HCEC 1CT (cell line): ENCODE data around the gene CDS2.

Experiments used
- DNase-seq: peaks from one replicate; pipeline ENCODE4 v3.0.0-alpha.2; 2017

Gene CDS2

DNA sequence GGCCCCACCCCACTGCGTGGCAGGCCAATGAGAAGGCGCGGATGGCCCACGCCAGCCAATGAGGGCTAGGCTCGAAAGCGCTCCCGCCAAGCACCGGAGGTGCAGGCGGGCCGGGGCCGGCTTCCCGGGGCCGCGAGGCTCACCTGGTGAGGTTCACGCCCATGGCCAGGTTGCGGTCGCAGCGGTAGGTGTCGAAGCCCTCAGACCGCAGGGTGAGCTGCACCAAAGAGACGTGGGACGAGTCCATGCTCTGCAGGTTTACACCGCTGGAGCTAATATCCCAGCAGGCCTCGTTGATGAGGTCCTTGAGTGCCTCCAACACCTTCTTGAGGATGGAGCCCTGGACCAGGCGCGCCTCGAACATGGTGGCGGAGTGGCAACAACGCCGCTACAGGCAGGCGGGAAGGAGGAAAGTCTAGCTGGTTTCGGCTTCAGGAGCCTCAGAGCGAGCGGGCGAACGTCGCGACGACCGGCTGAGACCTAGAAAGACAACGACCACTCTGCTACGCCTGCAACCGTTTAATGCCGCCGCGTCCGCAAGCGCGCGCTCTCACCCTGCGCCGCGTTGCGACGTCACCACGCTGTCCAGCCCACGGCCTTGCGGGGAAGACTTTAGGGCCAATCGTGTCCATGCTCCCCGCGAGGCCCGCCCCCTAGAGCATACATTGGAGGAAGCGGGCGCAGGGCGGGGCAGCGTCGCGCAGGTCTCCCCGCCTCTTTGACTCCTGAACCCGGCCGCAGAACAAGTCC, 7.2 kb upstream of the CDS2 start, which contains the start of gene PCNA:
PCNA (minus strand) TSS at position 524 of the 750 bp plus-strand sequence; CDS start at position 364, 160 bp downstream.
- DNase-seq = peak; percentile 98

DNA sequence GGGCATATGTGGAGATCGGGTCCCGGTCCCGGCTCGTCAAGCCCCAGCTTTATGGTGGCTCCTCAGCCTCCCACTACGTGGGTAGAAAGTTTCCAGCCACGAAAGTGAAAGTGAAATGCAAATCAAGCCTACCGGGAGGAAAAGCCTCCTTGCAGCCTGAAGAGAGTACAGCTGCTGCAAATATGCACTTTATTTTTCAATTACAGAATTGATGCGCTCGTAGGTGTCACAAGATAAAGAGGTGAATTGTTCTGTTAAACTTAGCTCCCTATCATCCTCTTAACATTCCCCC, 6.7 kb upstream of the CDS2 start:
- DNase-seq = no peak

DNA sequence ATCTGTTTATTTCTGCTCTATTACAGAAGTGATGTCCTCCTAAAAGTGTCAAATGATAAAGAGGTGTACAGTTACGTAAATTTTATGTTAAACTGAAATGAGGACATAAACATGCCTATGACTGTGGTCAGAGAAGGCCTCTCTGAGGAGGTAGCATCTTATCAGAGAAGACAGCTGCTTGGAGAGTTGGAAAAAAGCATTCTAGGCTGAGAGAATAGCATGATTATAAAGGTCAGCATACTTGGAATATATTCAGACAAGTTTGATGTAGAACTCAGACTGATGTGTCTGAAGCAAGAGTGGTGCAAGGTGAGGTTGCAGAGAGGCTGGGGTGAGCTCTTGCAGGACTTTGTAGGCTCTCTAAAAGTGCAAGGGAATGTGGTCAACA, 3.9 kb upstream of the CDS2 start:
- no peak for DNase-seq

DNA sequence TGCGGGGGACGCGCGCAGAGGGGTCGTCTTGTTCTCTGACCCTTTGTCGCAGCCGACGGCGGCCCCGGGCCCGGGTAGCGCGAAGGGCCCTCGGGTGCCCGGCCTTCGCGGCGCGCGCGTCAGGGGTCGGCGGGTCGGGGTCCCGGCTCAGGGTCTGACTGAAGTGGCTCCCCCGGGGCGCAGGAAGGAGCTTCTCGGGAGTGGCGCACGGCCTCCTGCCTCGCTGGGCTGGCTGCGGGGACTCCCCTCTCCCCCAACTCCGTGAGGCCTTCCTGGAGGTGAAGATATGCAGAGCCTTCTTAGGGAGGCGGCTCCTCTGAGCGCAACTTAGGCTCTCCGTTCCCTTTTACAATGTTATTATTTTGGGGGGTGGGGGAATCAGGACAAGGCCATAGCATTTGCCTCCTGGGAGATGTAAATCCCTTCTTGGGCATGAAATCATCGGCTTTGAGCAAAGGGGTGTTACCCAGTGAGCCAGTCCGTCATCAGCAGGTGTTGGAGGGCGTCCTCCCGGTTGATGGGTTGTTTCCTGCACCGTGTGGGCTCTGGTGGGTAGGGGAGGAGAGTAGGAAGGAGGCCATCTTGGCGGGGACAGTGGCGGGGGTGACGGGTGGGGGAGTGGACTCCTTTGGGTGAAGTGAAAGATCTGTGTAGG, 523 bp downstream of the CDS2 start:
- peak; percentile 22 for DNase-seq

DNA sequence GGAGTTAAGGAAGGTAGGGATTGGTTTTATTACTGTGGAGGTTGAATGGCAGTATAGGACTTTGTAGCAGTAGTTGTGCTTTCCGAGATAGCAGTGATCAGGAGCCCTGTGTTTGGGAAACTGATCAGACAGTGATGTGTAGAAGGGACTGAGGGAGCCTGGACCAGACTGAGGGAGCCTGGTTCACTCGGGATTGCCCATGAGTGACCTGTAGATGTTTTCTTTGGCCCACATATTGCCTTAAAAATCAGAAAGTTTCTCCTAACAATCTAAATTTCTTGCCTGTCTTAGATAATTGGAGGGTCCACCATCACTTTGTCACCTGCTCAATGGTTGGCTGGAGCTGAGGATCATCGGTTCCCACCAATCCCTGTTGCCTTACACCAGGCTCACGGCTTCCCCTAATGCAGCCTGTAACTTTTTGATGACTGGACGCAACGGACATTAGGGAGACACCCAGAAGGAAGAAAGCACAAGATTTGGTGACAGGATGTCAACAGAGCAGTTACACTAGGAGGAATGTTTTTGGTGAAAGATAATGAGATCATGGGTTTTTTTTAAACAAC, 1.1 kb downstream of the CDS2 start:
- no peak for DNase-seq

DNA sequence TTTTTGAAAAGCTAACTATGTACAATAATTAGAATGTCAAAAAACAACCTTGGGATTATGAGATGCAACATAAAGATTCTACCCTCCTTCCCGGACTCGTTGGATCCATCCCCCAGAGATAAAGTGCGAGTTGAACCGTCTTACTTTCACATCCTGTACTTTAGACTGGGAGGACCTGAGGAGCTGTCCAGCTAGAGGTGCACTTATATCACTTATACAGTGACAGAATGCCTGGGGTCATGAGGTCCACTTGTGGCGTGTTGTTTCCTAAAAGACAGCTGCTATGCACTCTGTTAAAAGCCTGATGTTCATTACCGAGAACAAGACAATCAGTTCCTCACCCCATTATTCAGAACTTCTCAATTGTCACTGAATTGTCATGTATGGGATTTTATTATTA, 2.1 kb downstream of the CDS2 start:
- DNase-seq = no peak

DNA sequence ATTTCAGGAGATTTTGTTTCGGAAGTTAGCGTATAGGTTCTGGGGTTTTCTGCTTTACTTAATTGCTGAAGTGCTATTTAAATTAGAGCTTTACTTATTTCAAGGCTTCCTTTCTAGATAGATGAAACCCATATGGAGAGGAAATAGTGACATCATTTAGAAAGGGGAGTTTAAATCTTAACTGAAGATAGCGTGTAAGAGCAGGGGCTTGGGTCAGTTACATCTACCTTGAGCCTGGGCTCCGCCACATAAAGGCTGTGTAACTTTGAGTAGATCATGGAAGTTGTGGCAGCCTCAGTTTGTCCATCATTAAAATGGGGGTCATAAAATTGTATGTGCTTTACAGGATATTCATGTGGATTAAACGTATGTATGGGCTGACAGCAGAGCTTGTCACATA, 4.7 kb downstream of the CDS2 start:
- DNase-seq = no peak

DNA sequence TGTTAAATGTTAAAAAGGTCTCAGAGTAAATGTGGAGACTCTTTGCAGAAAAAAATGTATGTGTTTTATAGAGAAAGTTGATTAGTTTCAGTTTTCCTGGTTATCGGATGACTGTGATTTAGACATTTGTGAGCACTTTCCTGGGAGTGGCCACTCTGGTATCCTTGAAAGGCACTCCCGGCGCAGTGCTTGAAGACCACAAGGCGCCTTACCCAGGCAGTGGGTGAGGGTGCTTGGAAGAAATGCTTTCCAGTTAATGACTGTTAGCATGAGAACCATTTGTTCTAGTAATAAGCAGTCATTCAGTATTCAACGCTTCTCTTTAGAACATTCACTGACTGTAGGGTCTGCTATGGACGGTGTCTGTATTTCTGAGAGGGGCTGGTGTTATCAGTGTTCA, 7.2 kb downstream of the CDS2 start:
- DNase-seq = no peak

DNA sequence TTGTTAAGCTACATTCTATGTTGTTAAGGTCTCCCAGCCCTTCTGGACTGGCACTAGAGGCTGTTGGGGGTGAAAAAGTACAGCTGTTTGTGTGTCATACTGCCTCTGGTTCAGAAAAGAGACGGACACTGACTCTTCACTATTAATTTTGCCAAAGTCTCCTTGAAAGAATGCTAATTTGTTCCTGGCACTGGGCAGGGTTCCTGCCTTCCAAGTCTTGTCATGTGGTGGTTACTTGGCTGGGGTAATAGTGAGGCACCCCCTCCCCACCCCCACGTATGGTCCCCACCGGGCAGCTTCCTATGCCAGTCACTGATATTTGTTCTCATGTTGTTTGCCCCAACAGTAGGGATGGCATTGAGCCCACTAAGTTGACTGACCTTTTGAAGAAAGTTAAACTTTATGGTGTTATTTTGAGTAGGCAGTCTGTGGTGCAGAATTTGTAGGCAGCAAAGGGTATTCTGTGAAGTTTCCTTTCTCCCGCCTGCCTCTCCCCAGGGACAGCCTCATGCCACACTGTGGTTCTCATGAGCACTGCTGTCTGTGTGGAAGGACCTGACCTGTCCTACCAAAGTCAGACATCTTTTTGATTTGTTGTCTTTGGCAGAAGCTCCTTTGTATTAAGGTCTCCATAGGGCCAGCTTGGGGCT, 8.7 kb downstream of the CDS2 start:
- no peak for DNase-seq

DNA sequence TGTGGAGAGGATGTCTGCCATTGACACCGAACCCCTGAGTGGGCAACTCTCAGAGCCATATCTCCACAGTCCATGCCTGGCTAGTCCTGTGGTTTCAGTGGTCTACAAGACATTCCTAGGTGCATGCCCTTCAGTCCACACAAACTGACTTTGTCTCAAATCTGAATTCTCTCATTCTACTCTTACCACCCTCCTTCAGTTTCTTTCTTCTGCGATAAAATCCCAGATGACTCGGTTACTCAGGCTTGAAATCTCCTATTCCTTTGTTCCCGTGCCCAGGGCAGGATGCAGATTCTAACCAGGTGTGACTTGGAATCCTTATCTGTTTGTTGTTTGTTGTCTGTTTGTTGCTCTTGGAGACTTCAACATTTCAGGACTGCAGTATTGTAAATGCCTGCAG, 9.3 kb downstream of the CDS2 start:
- no peak for DNase-seq

DNA sequence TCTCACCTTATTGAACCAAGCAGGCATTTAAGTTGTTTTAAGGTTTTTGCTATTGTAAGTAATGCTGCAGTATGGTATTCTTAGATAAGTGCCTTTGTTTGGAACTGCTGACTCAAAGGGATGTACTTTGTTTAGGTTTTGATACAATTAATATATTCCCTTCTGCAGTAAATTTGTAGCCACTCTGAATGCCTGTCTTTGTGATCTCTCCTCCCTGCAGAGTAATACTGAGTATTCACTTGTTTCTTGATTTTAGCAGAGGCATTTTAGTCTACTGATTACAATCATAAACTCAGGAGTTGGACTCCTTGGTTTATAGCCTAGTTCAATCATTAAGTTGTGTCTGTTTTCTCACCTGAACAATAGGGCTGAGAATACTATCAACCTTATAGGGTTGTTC, 13.4 kb downstream of the CDS2 start:
- no peak for DNase-seq

DNA sequence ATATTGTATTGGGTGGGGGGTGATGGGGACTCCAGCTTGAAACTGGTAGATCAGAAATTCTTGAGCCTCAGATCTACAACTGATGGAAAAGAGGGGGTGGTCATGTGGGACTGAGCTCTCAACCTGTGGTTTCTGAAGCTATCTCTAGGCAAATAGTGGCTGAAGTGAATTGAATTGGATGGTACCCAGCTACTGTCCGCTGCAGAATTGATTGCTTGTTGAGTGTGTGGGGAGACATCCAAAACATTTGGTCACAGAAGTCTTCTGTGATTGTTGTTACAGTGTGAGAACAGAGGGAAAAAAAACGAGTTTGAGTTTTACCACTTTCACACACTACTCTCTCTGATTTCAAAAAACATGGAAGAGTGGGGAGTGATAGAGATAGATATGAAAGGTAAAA, 14.8 kb downstream of the CDS2 start:
- no peak for DNase-seq

DNA sequence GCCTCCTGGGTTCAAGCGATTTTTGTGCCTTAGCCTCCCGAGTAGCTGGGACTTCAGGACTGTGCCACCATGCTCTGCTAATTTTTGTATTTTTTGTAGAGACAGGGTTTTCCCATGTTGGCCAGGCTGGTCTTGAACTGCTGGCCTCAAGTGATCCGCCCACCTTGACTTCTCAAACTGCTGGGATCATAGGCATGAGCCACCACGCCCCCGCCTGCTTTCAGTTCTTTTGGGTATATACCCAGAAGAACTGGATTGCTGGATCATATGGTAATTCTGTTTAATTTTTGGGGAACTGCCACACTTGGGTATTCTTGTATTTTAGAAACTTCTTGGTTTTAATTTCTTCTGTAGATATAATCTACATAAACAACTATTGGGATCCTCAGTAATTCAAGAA, 17.0 kb downstream of the CDS2 start:
- no peak for DNase-seq

DNA sequence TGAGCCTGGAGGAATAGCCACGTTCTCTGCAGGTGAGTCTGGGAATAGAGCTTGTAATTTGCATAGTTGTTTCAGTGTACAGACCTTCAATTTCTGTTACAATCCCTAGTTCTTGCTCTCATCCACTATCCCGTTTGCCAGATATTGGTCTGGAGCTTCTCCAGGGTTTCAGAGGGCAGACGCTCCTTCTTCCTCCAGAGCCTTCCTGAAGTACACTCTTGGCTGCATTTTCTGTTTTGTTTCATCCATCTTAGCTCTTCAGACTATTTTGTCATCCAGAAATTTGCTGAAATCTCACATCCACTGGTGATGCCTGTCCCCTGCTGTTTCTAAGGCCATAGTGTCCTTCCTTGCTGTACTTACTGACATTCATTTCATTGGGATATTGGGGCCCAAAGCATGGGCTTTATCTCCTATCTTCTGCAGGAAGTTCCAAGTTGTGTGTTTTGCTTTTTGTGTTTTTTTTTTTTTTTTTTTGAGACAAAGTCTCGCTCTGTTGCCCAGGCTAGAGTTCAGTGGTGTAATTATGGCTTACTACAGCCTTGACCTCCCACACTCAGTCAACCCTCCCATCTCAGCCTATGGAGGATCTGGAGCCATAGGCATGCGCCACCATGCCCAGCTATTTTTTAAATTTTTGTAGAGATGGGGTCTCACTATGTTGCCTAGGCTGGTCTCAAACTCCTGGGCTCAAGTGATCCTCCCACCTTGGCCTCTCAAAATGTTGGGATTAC, 18.7 kb downstream of the CDS2 start:
- no peak for DNase-seq

DNA sequence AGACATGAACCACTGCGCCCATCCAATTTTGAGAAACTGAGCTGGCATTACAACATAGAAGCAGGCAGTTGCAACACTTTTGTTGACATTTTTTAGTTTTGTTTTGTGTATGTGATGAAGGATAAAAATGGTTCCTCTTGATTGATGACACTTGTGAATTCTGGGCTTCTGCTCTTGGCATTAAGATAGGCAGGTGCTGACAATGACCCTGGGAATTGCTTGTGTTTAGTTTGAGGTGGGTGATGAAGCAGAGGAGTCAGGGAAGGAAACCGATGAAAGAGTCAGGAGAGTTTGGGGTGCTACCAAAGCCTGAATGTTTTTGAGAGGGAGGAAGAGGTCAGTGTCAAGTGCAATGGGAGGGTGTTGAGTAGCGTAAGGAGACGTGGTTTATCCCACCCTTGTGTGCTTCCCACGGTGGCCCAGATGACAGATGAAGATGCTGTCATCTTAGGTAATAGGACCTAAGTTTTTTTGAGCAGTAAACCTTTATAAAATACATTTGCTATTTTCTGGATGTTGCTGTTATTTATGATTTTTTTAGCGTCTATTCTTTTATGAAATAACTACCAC, 19.4 kb downstream of the CDS2 start:
- DNase-seq = no peak

DNA sequence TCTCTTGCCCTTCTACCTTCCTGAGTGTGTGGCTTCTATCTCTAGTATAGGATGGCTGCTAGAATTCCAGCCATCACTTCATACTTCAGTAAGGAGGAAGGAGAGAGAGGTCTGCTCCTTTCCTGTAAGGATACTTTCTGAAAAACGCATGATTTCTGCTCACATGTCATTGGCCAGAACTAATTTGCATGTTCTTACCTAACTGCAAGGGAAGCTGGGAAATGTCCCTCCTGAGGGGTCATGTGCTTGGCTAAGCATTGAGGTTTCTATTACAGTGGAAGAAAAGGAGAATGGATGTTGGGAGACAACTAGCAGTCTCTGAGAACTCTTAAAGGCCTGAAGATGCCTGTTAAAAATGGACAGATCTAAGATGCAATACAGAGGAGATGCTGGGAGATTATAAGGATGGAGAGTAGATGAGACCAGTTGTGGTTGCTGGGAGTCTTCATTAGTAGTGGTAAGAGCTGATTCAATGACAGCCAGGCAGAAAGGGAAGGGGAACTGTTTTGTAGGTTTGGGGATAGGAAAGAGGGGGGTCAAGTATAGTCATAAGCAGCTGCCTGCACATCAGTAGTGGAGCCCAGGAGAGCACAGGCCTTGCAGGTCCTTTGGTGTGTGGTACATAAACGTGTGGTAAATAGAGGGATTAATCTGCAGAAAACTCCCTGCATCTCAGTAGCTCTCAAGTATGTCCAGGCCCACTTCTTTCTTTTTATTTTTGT, 20.2 kb downstream of the CDS2 start:
- no peak for DNase-seq

DNA sequence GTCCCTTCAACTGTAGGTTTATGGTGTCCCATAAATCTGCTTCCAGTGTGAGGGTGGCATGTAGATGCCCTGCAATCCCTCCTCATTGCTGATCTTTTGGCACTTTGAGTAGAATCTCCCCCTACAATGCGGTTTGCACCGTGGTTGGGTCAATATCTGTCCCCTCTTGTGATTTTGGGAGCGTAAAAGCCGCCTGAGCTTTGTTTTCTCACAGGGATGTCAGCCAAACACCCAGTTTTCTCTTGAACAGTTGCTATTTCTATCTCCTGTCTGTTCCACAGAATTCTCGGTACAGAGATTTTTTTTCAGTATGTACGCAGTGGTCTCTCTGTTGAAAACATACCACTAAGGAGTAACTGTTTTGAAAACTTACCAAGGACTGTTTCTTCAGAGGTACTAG, 21.8 kb downstream of the CDS2 start:
- DNase-seq = no peak

DNA sequence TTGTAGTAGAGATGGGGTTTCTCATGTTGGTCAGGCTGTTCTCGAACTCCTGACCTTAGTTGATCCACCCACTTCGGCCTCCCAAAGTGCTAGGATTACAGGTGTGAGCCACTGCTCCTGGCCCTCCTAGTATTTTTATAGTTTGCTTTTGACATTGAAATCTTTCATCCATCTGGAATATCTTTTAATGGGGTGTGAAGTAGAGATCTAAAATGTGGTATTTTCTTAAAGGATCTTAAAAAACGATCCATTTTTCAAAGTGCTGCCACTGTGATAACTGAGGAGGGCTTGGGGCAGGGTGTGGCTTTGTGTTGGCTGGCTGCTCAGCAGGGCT, 23.1 kb downstream of the CDS2 start:
- DNase-seq = no peak

DNA sequence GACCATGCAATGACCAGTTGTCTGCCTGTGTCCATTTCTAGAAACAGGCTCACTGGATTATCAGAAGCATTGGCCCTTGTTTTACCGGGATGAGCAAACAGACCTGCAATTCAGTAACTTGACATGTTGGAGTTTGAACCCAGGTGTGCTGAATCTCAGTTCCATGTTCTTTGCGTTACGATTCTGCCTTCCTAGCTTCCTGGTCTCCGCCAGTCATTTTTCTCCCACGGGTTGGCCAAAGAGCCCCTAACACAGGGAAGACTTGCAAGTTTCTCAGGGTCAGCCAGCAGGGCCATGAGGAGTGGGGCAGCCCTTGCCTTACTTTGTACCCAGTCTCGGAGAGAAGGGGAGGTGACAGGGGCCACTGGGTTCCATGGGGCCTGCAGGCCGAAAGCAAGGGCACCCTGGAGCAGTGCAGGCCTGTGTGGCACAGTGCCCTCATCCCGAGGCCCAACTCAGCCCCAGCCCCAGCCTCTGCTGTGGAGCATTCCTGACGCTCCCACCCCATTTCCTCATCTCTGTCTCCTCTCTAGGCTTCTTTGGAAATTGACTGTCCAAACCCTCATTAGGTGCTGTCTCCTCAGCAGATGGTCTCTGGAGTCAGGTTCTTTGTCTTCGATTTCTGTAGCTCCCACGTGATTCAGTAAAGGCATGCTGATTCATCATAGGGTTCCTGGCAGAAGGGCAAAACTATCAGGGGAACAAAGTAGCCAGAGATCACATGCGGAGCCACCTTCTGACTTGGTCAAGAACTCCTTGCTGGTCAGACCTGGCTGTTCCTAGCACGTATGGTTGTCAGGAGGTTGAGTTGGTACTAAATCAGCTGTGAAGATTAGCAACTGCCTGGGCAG, 23.6 kb downstream of the CDS2 start:
- DNase-seq = peak; percentile 48

DNA sequence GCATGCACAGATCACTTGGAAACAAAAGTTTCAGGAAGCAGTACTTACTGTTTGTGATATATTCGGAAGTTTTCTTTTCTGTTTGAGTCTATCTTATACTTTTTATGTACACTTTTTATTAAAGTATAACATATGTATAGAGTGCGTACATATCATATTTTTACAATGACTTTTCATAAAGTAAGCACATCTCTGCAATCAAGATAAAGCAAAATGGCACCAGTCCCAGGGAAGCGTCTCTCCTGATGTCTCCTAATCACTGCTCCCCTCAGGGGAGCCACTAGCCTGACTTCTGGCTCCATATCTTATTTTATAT, 26.3 kb downstream of the CDS2 start:
- no peak for DNase-seq

DNA sequence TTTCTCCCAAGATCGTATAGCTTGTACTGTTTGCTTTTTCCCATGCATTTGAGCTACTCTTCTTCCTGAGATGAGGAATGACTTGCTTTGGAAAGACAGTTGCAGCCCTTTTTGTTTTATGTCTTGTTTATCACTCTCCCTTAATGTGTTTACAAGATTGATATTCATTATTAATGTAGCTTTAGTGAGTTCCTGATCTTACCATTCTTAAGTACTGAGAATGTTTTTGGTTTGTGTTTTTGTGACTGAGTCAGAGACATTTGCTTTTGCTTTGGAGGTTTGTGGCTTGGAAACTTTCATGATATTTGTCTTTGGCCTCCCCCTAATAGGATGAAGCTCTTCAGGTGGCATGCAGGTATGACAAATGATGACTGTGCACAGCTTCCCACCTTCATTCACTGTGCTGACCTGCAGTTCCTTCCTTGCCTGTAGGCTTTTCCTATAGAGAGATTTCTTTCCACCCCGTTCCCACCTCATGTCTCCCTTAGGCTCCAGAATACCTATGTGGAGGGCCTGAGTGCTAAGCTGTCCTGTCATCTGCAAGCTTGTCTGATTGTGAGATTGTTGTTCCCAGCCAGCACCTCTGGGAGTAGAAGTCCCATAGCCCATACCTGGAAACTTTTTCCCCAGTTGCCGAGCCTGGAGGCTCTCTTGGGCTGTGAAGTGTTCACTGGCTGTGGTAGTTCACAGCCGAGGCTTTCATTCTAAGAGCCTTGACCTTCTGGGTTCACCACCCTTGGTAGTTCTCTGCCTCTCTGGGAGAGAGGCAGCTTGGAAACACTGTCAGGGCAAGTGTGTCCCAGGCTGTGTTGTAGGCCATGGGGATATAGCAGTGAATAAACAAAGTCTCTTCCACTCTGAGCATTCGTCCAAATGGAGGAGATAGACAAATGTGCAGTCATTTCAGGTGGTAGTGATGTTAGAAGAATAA, 27.1 kb downstream of the CDS2 start:
- DNase-seq = no peak
